Gastroesophageal sphincter (tissue), 4 donors: ENCODE measurements around the gene CDHR4. TPM values are rescaled to one million over a fixed set of nuclear protein-coding genes. Genes with fewer than 3 reads are reported as not detected.

ENCODE experiments used
- ATAC-seq: fragments of 150-250 bp; one replicate; pipeline ENCODE4 v1.9.1; 2016; ENCODE audit warnings: mild to moderate bottlenecking, moderate library complexity
- H3K27ac ChIP-seq, 4 donors: fragments of 200-600 bp; sonication (generic) in 3 of 4; 1 replicate in 3 of 4; 2 replicates in 1 of 4; pipeline ENCODE4 v1.5.1; 2016 to 2019
- H3K27me3 ChIP-seq: fragments of 200-600 bp; sonication (generic); one replicate; pipeline ENCODE4 v1.5.1; 2019
- H3K36me3 ChIP-seq, 2 donors: fragments of 200-600 bp; sonication (generic); one replicate each; pipeline ENCODE4 v1.5.1; 2019; ENCODE audit warnings: control low read depth in 1 of 2
- H3K4me1 ChIP-seq, 3 donors: fragments of 200-600 bp; sonication (generic); 1 replicate in 2 of 3; 2 replicates in 1 of 3; pipeline ENCODE4 v1.5.1; 2016 to 2019; ENCODE audit warnings: control low read depth in 2 of 3
- H3K4me3 ChIP-seq, 2 donors: fragments of 200-600 bp; sonication (generic); one replicate each; pipeline ENCODE4 v1.5.1; 2019; ENCODE audit warnings: mild to moderate bottlenecking in 1 of 2, moderate library complexity in 1 of 2
- H3K9me3 ChIP-seq, 3 donors: fragments of 200-600 bp; sonication (generic); one replicate each; pipeline ENCODE4 v1.5.1; 2017 to 2019; ENCODE audit warnings: control low read depth in 2 of 3
- CTCF ChIP-seq, 4 experiments: fragments of 200-600 bp in 2 of 4; fragments of 450-650 bp in 2 of 4; sonication (generic) in 1 of 4; IDR thresholded peaks; one replicate each; pipeline ENCODE4 v1.5.1; 2017 to 2019; ENCODE audit warnings: antibody characterized with exemption in 4 of 4, mild to moderate bottlenecking in 2 of 4, moderate library complexity in 2 of 4
- EP300 ChIP-seq: sonication (generic); formaldehyde crosslinking; IDR thresholded peaks from one replicate; pipeline ENCODE4 v1.6.1; 2017; ENCODE audit warnings: antibody characterized with exemption, mild to moderate bottlenecking
- POLR2A ChIP-seq, 2 donors: fragments of 450-650 bp; IDR thresholded peaks; one replicate each; pipeline ENCODE4 v1.6.1; 2017; ENCODE audit warnings: antibody characterized with exemption in 2 of 2, mild to moderate bottlenecking in 2 of 2, moderate library complexity in 1 of 2
- POLR2AphosphoS5 ChIP-seq: sonication (generic); formaldehyde crosslinking; IDR thresholded peaks from one replicate; pipeline ENCODE4 v1.6.1; 2017; ENCODE audit warnings: antibody characterized with exemption
- WGBS, 2 donors: methylation state at CpG; one replicate each; pipeline ENCODE4 v1.1.5; 2018; ENCODE audit warnings: low coverage in 1 of 2; 5-methylcytosine and 5-hydroxymethylcytosine counted together
- total RNA-seq, 4 donors: library from RNA; depleted of rRNA; stranded (reverse); fragments of >200 nt; gene quantifications; one replicate each; pipeline ENCODE4 v1.1.0, GENCODE V29; 2016

CDHR4 gene
- total RNA-seq, 4 donors from 2014 or later, result 0.40 TPM; not detected in 3

GRCh38 chr3:49790626-49791411 lies 8.9 kb downstream of the CDHR4 start:
- H3K27me3 ChIP-seq, result no peaks in the 10 kb centered on the region
- H3K4me3 ChIP-seq, result no peak overlapping the region
- peaks cover 0 to 9% (median 0%) of the 10 kb centered on the region in 3 donors for H3K4me1 ChIP-seq
- ATAC-seq, result no peak
- H3K36me3 ChIP-seq, result no peaks in the 10 kb centered on the region
- H3K27ac ChIP-seq, result no peak overlapping the region
- no peaks in the 10 kb centered on the region for H3K9me3 ChIP-seq
- WGBS, 2 donors, result 55 to 67% methylated on average over 9 of the region's 9 CpGs
- TF ChIP-seq CTCF (IDR thresholded peaks at IDR 0.05) (no peak), EP300 (no peak), POLR2AphosphoS5 (no peak), POLR2A (IDR thresholded peaks at IDR 0.05) (no peak)

DNA sequence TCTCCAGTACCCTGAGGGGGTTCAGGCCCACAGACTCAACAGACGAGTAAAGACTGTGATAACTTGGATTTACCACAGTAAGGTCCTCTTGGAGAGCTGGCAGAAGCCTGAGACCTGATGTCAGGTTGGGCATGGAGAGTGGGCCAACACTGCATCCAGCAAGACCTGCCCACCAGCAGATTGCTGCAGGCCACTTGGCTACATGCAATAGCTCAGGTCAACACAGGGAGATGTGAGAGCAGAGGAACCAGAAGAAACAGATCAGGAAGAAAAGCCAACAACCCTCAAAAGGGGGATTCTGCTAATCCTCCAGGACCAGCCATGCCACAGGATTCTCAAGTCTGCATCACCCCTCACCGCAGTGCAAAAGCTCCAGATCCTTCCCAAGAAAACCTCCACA lies 11.6 kb downstream of the CDHR4 start:
- TF ChIP-seq POLR2A (IDR thresholded peaks at IDR 0.05) (no peak), POLR2AphosphoS5 (no peak), CTCF (IDR thresholded peaks at IDR 0.05) (no peak), EP300 (no peak)
- Histone ChIP-seq H3K36me3 (peaks cover 0 to 15% of the 10 kb centered on the region in 2 donors), H3K27ac (no peak overlapping the region), H3K4me1 (peaks cover 0 to 36% (median 12%) of the 10 kb centered on the region in 3 donors), H3K27me3 (no peaks in the 10 kb centered on the region), H3K9me3 (no peaks in the 10 kb centered on the region), H3K4me3 (no peak overlapping the region)
- 78 to 100% methylated on average over 1 to 2 of the region's 2 CpGs for WGBS, 2 donors
- no peak for ATAC-seq

- 82 to 92% methylated on average over 2 to 5 of the region's 5 CpGs for WGBS, 2 donors
- Histone ChIP-seq H3K27ac (peak overlapping the region in 3 of 4 donors; percentile 98 to 99 (median 98)), H3K9me3 (no peaks in the 10 kb centered on the region), H3K4me1 (peaks cover 0 to 41% (median 12%) of the 10 kb centered on the region in 3 donors), H3K27me3 (no peaks in the 10 kb centered on the region), H3K36me3 (peaks cover 0 to 20% of the 10 kb centered on the region in 2 donors), H3K4me3 (no peak overlapping the region)
- ATAC-seq, result no peak
- TF ChIP-seq POLR2AphosphoS5, result no peak
- TF ChIP-seq POLR2A (IDR thresholded peaks at IDR 0.05), result no peak
- TF ChIP-seq EP300, result no peak
- no peak for TF ChIP-seq CTCF (IDR thresholded peaks at IDR 0.05)
These were observed 12.1 kb downstream of the CDHR4 start for GRCh38 chr3:49787536-49787935.

DNA sequence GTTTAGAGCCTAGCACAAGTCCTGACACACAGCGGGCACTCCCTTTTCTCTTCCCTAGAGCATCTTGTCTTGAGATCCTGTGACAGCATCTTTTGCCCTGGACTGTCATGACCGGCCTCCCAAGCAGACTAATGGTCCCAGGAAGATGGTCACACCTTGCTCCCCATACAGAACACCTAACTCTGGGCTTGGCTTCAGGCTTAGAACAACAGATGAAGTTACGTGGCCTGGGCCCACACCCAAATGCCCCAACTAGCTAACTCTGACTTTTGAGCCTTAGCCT lies 12.6 kb downstream of the CDHR4 start:
- H3K36me3 ChIP-seq, result peaks cover 0 to 24% of the 10 kb centered on the region in 2 donors
- peak overlapping the region in 3 of 4 donors; percentile 98 to 99 (median 98) for H3K27ac ChIP-seq
- H3K4me1 ChIP-seq, result peaks cover 0 to 45% (median 12%) of the 10 kb centered on the region in 3 donors
- no peaks in the 10 kb centered on the region for H3K27me3 ChIP-seq
- ATAC-seq, result no peak
- 40 to 61% methylated on average over 1 to 2 of the region's 3 CpGs for WGBS, 2 donors
- no peaks in the 10 kb centered on the region for H3K9me3 ChIP-seq
- peak overlapping the region in 1 of 2 donors; percentile 98 for H3K4me3 ChIP-seq
- TF ChIP-seq POLR2AphosphoS5 (no peak), CTCF (IDR thresholded peaks at IDR 0.05) (no peak), EP300 (no peak), POLR2A (IDR thresholded peaks at IDR 0.05) (no peak)
